ENCODE data around the gene ADORA2A.

Gene ADORA2A

DNA sequence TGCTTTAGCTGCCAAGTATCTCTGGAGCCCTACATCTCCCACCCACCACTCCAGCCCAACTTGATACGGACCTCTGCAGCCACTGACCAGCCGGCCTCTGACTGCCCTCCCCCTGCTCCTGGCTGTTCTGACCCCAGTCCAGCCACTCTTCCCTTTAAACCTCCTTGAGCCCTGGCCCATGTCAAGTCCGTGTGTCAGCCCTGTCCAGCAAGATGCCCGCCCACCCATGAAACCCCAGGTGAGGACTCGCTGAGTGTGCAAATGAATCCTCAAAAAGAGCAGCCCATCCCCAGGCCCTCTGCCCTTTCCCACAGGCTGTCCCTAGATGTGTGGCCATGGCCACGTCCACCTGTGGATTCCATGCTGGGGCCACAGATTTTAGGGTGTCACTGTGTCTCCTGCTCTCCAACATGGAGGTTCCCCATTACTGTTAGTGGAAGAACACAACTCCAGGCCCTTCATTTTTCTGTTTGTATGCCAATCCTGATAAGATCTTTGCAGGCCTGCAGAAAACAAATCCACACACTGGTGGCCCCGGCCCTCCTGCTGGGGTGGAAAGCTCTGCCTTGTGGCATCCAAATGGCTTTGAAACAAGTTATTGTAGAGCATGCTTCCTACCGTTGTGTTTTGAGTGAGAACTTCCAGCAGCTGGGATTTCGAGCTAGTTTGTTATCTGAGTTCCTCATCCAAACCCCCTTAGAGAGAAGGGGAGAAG, 22.7 kb upstream of the ADORA2A start:
- FAIRE-seq = no peak

GRCh38 chr22:24405631-24406321, 21.6 kb upstream of the ADORA2A start:
- no peak for FAIRE-seq

GRCh38 chr22:24406322-24407277, 20.8 kb upstream of the ADORA2A start:
- FAIRE-seq = no peak

GRCh38 chr22:24407278-24407665, 20.1 kb upstream of the ADORA2A start:
- FAIRE-seq = no peak

GRCh38 chr22:24407884-24408283, 19.5 kb upstream of the ADORA2A start:
- FAIRE-seq = no peak

- no peak for FAIRE-seq
These were observed 18.8 kb upstream of the ADORA2A start for GRCh38 chr22:24408630-24409029.

DNA sequence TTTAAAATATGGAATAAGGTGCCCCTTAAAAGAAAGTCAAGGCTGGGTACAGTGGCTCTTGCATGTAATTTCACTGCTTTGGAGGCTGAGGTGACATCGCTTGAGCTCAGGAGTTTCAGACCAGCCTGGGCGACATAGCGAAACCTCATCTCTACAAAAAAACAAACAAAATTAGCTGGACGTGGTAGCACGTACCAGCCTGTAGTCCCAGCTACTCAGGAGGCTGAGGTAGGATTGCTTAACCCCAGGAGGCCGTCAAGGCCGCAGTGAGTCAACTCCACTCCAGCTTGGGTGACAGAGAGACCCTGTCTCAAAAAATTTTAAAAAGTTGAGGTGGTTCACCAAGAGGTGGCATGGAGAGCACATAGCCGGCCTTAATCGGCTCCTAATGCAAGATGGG, 17.7 kb upstream of the ADORA2A start:
- FAIRE-seq = no peak

DNA sequence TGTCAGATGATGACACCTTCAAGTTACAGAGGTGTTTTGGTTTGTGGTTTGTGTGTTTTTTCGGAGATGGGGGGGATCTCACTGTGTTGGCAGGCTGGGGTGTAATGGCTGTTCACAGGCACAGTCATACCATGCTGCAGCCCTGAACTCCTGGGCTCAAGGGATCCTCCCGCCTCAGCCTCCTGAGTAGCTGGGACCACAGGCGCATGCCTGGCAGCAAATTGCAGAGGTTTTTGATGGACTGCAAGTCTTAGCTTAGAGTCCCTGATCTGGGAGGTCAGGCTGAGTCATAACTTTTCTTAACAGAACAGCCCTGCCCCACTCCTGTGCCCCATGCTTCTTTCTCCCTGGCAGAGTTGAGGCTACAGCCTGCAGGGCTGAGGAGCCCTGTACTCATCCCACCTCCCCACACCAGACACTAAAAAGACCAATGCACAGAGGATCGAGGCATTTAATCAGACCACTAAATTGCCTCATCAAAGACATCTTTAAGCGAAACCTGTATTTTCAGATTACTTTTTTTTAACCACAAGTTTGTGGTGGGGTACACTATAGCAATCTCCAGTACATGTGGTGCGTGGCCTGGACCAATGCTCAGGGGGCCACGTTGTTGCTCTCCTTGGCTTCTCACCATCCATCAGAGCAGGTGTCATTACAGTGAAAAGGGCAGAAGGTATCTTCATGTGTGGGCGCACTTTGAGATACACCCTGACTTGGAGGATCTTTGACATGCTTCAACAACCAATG, 17.1 kb upstream of the ADORA2A start:
- no peak for FAIRE-seq

DNA sequence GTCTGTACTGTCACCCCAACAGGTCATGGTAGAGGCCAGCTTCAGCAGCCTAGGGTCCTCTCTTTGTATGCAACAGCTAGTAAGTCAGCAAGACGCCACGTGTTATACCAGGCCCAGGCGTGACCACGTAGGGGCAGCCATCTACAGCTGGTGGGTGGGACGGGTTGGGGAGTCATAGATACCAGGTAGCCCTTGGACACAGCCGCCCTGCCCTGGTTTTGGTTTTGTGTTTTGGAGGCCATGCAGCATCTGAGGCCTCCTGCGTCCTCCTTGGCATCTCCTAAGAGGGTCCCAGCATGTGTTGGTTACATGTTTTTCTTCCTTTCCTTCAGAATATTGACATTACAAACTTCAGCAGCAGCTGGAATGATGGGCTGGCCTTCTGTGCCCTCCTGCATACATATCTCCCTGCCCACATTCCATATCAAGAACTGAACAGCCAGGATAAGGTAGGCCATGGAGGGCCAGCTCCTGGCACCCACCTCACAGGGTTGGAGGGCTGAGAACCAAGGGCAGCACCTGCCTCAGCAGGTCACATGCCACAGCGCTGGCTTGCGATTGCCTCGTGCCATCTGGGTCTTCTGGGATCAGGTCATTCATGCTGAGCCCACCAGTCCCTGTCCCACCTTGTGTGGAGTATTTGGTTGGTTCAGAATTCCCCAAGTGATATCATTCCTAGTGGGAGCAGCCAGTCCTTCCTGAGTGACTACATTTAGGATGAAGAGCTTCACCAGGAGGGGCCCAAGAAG, 16.0 kb upstream of the ADORA2A start:
- FAIRE-seq = no peak

DNA sequence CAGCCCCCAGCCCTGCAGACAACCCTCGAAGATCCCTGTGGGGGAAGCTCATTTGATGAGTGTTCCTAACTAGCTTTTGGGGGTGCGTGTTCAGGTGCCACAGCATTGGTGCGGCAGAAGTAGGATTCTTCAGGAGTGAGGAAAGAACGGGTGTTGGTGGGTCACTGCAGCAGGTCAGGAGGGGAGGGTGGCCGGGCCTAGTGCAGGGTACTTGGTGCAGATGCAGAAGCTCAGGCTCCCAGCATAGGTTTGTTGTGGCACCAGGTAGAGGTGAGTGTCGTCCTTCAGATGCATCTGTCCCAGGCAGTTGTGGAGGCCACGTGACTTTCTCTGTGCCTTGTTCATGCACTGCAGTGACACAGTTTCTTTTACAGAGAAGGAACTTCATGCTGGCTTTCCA, 15.1 kb upstream of the ADORA2A start:
- no peak for FAIRE-seq

DNA sequence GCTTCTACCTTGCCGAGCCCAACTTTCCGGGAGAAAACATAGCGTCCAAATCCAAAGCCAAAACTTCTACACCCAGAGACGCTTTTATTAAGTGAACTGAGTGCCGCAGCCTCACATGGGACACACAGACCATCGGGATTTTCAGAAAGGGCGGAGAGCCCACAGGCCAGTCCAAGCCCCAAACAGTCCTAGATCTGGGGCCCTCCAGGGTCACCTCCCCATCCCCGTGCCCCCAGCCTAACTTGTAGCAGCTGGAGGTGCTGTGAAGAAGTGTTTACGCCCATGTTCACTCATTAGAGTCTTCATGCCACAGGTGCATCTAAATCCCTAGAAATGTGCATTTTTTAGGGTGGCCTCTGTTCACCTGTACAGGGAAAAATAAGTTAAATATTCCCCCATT, 14.1 kb upstream of the ADORA2A start:
- no peak for FAIRE-seq

DNA sequence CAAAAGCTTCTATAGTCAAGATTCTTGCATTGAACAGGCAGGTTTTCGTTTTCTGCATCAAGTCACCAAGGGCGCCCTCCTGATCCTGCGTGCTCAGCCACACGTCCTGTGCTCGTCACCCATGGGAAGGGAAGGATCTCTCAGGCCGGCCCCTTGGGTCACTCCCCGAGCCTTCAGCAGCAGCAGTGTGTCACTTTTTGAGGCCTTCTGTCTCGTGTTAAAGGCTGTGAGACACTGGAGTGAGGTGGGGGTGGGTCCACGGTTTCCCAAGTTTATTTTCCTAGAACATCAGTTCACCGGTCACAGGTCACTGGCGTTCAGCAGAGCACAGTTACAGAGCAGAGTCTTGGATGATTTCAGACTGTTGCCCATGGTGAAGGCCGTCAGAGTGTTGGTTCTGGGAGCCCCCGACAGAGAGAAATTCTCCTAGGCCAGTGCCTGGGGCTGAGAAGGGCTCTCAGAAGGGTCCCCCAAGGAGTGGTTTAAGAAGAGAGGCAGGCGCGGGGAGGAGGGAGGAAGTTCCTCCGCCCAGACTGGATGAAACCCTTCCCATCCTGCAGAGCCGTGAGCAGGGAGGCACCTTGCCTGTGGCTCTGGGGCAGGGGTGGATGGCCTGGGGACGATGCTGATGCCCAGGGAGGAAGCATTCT, 13.5 kb upstream of the ADORA2A start:
- FAIRE-seq = no peak

- no peak for FAIRE-seq
These were observed 12.9 kb upstream of the ADORA2A start for GRCh38 chr22:24414523-24414922.

DNA sequence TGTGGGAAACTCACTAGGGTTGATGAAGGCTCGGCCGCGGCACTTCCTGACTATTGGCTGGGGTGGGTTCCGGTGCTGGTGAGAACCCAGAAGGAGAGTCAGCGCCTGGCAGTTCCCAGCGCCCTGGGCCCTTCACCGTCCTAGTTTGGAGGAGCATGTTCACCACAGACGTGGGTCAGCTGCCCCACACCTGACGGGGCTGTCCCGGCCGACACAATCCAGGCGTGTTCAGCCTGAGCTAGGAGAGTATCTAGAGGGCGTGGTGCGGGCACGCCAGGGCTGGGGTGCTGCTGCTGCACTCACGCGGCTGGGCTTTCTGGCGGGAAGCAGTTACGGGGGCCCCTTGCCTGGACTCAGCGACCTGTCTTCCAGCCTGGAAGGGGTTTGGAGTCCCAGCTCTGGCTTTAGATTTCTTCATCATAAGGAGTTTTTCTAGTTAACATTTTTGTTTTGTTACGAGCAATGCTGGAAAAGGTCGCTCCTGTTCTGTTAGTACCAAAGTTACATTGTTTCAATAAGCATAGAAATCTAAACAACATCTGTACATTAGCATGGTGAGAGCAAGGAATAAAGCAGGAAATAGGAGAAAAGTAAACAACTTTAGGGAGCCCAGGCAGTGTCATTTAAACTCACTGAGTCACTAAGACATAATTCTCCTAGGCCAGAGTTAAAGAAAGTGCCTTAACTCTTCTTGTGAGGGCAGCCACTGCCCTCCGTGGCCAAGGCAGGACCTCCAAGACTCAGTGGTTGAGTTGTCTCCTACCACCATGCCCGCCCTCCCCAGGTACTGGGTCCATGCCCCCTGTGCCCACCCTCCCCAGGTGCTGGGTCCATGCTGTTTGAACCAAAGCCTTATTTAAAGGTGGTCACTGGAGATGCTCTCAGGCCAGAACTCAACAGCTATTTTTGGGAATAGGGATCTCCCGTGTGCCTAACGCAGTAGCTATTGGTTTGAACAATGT, 12.1 kb upstream of the ADORA2A start:
- FAIRE-seq = no peak

DNA sequence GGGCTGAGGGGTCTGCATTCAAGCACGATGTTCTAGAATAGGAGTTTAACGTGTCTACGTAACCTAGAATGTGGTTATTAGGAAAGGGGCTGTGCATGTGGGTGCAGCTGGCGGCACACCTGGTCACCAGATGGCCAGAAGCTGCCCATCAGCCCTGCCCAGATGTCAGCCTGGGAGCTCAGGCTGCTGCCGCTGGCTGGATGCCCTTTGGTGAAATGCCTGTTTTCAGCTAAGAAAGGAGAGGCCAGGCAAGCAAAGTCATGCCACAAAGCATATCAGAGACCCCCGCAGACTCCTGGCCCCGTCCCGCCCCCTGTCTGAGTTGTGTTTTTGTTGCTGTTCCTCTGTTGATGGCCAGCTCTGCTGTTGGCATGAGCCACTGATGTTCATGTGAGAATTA, 11.3 kb upstream of the ADORA2A start:
- no peak for FAIRE-seq

- FAIRE-seq = no peak
These were observed 10.8 kb upstream of the ADORA2A start for GRCh38 chr22:24416611-24417010.

- no peak for FAIRE-seq
These were observed 10.2 kb upstream of the ADORA2A start for GRCh38 chr22:24417200-24417599.

DNA sequence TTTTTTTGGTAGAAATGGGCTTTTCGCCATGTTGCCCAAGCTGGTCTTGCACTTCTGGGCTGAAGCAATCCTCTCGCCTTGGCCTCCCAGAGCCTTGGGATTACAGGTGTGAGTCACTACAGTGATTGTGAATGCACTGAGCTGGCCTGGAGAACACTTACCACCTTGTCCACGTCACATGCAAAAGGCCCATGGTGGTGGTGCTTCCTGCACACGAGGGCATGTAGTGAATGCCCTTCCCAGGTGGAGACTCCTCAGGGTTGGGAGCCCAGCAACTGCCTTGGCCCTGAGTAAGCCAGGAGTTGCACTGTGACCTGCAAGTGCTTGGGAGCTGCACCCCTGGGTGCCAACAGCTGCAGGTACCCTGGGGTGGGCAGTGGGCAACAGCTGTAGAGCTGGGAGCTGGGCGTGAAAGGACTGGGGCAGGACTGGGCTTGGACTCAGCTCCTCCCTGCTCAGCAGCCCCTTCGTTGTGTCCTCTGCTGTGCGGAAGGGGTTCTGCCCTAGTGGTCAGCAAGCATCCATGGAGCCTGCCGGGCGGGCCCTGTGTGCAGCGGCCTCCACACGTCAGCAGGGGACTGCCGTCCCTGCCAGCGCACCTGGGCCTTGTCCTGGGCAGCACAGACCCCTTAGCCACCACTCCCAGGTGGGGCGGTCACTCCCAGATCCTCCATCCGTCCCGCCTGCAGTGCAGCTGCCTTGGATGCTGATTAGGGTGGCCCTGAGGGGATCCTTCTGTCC, 9.3 kb upstream of the ADORA2A start:
- no peak for FAIRE-seq

DNA sequence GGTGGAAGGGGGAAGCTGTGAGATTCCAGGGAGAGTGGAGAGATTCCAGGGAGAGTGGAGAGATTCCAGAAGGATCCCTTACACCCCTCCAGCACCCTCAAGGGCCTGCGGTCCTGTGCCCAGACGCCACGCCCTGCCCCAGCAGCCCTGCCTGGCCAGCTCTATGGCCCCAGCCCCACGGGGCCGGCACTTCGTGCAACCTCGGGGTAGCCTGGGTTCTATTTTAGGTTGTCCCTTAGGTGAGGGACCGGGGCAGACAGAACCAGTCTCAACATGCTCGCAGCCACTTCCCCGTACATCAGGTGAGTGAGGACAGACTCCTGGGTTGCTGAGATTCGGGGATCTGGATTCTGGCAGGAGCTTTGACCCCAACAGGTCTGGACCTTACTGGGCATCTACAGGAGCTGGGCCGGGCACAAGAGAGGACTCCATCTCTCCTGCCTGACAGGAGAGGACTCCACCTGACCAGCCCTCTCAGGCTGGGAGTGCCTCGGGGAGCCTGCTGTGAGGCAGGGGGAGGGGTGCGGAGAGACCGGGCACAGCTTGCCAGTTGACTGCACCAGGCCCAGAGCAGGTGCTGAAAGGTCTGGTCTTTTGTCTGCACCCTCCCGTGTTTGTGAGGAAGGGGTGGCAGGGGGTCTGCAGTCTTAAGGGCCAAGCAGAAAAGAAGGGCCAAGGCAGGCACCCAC, 8.5 kb upstream of the ADORA2A start:
- FAIRE-seq = no peak

All from G401.6 (cell line).